Endothelial cell (in vitro differentiated cells): ENCODE data around the gene GPR17. TPM values are rescaled to one million over a fixed set of nuclear protein-coding genes. Genes with fewer than 3 reads are reported as not detected.

ENCODE experiments used
- DNase-seq: peaks from one replicate; pipeline ENCODE4 v3.0.0; 2021; ENCODE audit warnings: low spot score
- H3K27ac Mint-ChIP-seq: one replicate; pipeline ENCODE4 v1.8.0; 2021; ENCODE audit warnings: mixed read lengths, inconsistent platforms; ENCODE audit not compliant: unreplicated experiment
- H3K27me3 Mint-ChIP-seq: one replicate; pipeline ENCODE4 v1.8.0; 2021; ENCODE audit warnings: mild to moderate bottlenecking, moderate library complexity, mixed read lengths, inconsistent platforms; ENCODE audit not compliant: unreplicated experiment
- H3K36me3 Mint-ChIP-seq: one replicate; pipeline ENCODE4 v1.8.0; 2021; ENCODE audit warnings: mild to moderate bottlenecking, low read depth, mixed read lengths, inconsistent platforms; ENCODE audit not compliant: unreplicated experiment
- H3K4me1 Mint-ChIP-seq: one replicate; pipeline ENCODE4 v1.8.0; 2021; ENCODE audit warnings: mild to moderate bottlenecking, mixed read lengths, inconsistent platforms; ENCODE audit not compliant: unreplicated experiment
- H3K4me3 Mint-ChIP-seq: one replicate; pipeline ENCODE4 v1.8.0; 2021; ENCODE audit warnings: mild to moderate bottlenecking, mixed read lengths, inconsistent platforms; ENCODE audit not compliant: unreplicated experiment
- H3K9me3 Mint-ChIP-seq: one replicate; pipeline ENCODE4 v1.8.0; 2021; ENCODE audit warnings: mixed read lengths, inconsistent platforms; ENCODE audit not compliant: unreplicated experiment
- CTCF ChIP-seq: fragments of 200-600 bp; sonication (generic); IDR thresholded peaks from one replicate; pipeline ENCODE4 v1.5.0; 2021; ENCODE audit warnings: antibody characterized with exemption; ENCODE audit not compliant: unreplicated experiment
- total RNA-seq: library from RNA; stranded (reverse); fragmentation: NEBNext Ultra II Directional; extraction: Animal tissue kit (Norgen Biotek cat#: 25700); gene quantifications from one replicate; pipeline ENCODE4 v1.2.1, GENCODE V29; 2021; ENCODE audit not compliant: unreplicated experiment

The GPR17 gene
- total RNA-seq, 1 donor from 2014 or later = 0.15 TPM

GRCh38 chr2:127626917-127627739, 18.8 kb upstream of the GPR17 start:
- H3K27ac Mint-ChIP-seq = no peak overlapping the region
- peaks cover 4% of the 10 kb centered on the region for H3K36me3 Mint-ChIP-seq
- H3K4me1 Mint-ChIP-seq = no peaks in the 10 kb centered on the region
- no peak overlapping the region for H3K4me3 Mint-ChIP-seq
- no peak for TF ChIP-seq CTCF
- no peak for DNase-seq
- peaks cover 7% of the 10 kb centered on the region for H3K27me3 Mint-ChIP-seq
- H3K9me3 Mint-ChIP-seq = no peaks in the 10 kb centered on the region

GRCh38 chr2:127627740-127628571, 18.0 kb upstream of the GPR17 start:
- Mint-ChIP-seq H3K36me3 (peaks cover 4% of the 10 kb centered on the region), H3K4me3 (no peak overlapping the region), H3K4me1 (no peaks in the 10 kb centered on the region), H3K9me3 (no peaks in the 10 kb centered on the region), H3K27me3 (peaks cover 7% of the 10 kb centered on the region), H3K27ac (no peak overlapping the region)
- no peak for DNase-seq
- no peak for TF ChIP-seq CTCF

GRCh38 chr2:127628767-127629614, 17.0 kb upstream of the GPR17 start:
- no peak for DNase-seq
- Mint-ChIP-seq H3K9me3 (no peaks in the 10 kb centered on the region), H3K4me1 (peaks cover 4% of the 10 kb centered on the region), H3K27ac (no peak overlapping the region), H3K4me3 (no peak overlapping the region), H3K36me3 (peaks cover 4% of the 10 kb centered on the region), H3K27me3 (peaks cover 5% of the 10 kb centered on the region)
- TF ChIP-seq CTCF = no peak

GRCh38 chr2:127629637-127630036, 16.3 kb upstream of the GPR17 start:
- DNase-seq = no peak
- Mint-ChIP-seq H3K36me3 (peaks cover 4% of the 10 kb centered on the region), H3K9me3 (no peaks in the 10 kb centered on the region), H3K27me3 (peaks cover 5% of the 10 kb centered on the region), H3K27ac (no peak overlapping the region), H3K4me1 (peaks cover 4% of the 10 kb centered on the region), H3K4me3 (no peak overlapping the region)
- TF ChIP-seq CTCF = no peak
